Ascending aorta (tissue), 2 donors: ENCODE measurements around the gene BZW1. TPM values are rescaled to one million over a fixed set of nuclear protein-coding genes. Genes with fewer than 3 reads are reported as not detected.

Experiments
- DNase-seq, 2 donors: peaks; one replicate each; pipeline ENCODE4 v3.0.0-alpha.2; 2019; ENCODE audit warnings: low spot score in 2 of 2
- H3K27ac ChIP-seq, 2 donors: fragments of 200-600 bp; sonication (generic); one replicate each; pipeline ENCODE4 v1.5.1; 2016 to 2017; ENCODE audit warnings: mild to moderate bottlenecking in 1 of 2
- H3K27me3 ChIP-seq: fragments of 200-600 bp; sonication (generic); one replicate; pipeline ENCODE4 v1.5.1; 2017
- H3K36me3 ChIP-seq, 2 donors: fragments of 200-600 bp; sonication (generic); one replicate each; pipeline ENCODE4 v1.5.1; 2016
- H3K4me1 ChIP-seq, 2 donors: fragments of 200-600 bp; sonication (generic); one replicate each; pipeline ENCODE4 v1.5.1; 2016 to 2017; ENCODE audit warnings: mild to moderate bottlenecking in 1 of 2
- H3K4me3 ChIP-seq, 2 donors: fragments of 200-600 bp; sonication (generic); one replicate each; pipeline ENCODE4 v1.5.1; 2016 to 2017; ENCODE audit warnings: mild to moderate bottlenecking in 1 of 2
- H3K9me3 ChIP-seq, 2 donors: fragments of 200-600 bp; sonication (generic); one replicate each; pipeline ENCODE4 v1.5.1; 2016
- intact Hi-C: fragments of 100-400 bp; cut with DNase I; formaldehyde crosslinking; loops from one replicate; pipeline ENCODE4 v1.15.1; 2023
- total RNA-seq: library from RNA; depleted of rRNA; stranded (reverse); fragments of >200 nt; gene quantifications from one replicate; pipeline ENCODE4 v1.1.0, GENCODE V29; 2016
- TF ChIP-seq, protein P1 (sequence below), 3 experiments: fragments of 200-600 bp in 2 of 3; fragments of 450-650 bp in 1 of 3; sonication (generic) in 2 of 3; IDR thresholded peaks; one replicate each; pipeline ENCODE4 v1.5.1; 2016 to 2019; ENCODE audit warnings: antibody characterized with exemption in 3 of 3, mild to moderate bottlenecking in 1 of 3, moderate library complexity in 1 of 3

The BZW1 gene
- total RNA-seq, 1 donor from 2014 or later = 85.4 TPM

DNA sequence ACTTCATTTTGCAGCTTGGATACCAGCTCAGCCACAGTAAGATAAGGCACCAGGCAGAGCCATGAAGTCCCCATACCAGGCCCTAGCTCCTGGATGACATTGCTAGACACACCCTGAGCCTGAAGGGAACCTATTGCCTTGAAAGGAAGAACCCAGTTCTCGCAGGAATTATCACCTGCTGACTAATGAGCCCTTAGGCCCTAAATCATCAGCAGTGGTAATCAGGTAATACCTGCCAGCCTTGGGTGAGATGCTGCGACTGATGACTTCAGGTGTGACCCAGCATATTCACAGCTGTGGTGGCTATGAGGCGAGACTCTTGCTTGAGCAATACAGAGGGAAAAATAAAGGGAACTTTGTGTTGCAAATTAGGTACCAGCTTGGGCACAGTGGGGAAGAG is 27.8 kb downstream of the BZW1 start:
- no peak for DNase-seq
- peaks cover 0 to 6% of the 10 kb centered on the region in 2 donors for H3K9me3 ChIP-seq
- intact Hi-C loops = no loop called here
- TF ChIP-seq, protein P1, sequence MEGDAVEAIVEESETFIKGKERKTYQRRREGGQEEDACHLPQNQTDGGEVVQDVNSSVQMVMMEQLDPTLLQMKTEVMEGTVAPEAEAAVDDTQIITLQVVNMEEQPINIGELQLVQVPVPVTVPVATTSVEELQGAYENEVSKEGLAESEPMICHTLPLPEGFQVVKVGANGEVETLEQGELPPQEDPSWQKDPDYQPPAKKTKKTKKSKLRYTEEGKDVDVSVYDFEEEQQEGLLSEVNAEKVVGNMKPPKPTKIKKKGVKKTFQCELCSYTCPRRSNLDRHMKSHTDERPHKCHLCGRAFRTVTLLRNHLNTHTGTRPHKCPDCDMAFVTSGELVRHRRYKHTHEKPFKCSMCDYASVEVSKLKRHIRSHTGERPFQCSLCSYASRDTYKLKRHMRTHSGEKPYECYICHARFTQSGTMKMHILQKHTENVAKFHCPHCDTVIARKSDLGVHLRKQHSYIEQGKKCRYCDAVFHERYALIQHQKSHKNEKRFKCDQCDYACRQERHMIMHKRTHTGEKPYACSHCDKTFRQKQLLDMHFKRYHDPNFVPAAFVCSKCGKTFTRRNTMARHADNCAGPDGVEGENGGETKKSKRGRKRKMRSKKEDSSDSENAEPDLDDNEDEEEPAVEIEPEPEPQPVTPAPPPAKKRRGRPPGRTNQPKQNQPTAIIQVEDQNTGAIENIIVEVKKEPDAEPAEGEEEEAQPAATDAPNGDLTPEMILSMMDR (IDR thresholded peaks at IDR 0.05) = no peak
- H3K4me1 ChIP-seq = no peaks in the 10 kb centered on the region
- H3K4me3 ChIP-seq = no peak overlapping the region
- H3K36me3 ChIP-seq = no peaks in the 10 kb centered on the region
- no peaks in the 10 kb centered on the region for H3K27me3 ChIP-seq
- H3K27ac ChIP-seq = no peak overlapping the region

DNA sequence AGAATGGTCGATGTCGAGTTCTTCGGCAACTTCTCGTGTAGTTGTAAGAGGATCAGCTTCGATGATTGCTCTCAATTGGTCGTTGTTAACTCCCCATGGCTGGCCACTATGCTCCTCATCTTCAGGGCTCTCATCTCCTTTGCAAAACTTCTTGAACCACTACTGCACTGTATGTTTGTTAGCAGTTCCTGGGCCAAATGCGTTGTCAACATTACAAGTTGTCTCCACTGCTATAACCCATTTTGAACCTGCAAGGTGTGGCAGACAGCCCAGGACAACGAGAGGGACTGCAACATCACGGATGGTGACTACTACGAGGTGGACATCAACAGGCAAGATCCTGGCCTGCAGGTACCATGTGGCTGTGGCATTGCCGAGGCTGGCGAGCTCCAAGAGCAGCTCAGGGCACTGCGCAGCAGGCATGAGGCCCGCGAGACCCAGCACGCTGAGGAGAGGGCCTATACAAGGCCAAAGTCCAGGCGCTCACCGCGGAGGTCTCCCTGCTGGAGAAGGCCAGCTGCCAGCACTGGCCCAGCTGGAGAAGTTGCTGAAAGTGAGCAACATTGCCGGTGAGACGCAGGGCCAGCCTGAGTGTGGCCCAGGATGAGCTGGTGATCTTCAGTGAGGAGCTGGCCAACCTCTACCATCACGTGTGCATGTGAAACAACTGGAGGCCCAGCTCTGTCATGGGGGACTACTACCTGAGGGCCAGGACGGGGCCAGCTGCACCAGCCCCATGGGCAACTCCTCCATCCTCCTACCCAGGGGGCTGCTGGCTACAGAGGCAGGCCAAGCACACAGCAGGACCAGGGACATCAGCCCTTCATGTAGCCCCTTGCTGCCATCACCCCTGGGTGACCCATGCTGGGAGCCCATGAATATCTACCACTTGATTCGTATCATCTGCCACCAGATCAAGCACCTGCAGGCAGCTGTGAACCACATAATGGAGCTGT is 32.6 kb downstream of the BZW1 start:
- H3K27ac ChIP-seq = no peak overlapping the region
- TF ChIP-seq, protein P1 (IDR thresholded peaks at IDR 0.05) = no peak

DNA sequence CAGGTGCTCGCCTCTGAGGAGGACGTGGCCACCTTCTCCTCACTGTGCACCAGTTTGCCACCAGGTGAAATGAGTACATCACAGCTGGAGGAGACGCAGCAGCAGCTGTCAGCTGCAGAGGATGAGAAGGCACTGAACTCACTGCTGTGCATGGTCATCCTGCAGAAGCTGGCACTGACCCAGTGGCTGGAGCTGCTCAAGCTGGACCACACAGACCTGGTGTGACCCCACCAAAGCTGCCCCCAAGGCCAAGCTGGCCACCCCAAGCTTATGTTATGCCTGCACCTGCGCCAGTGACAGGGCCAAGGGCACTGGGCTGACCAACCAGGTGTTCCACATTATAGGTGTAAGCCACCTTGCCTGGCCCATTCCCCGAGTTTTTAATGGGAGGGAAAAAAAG is 33.5 kb downstream of the BZW1 start:
- intact Hi-C loops = no loop called here
- no peaks in the 10 kb centered on the region for H3K27me3 ChIP-seq
- no peak overlapping the region for H3K27ac ChIP-seq
- H3K4me1 ChIP-seq = no peaks in the 10 kb centered on the region
- peaks cover 0 to under 1% of the 10 kb centered on the region in 2 donors for H3K36me3 ChIP-seq
- H3K4me3 ChIP-seq = no peak overlapping the region
- no peaks in the 10 kb centered on the region for H3K9me3 ChIP-seq
- TF ChIP-seq, protein P1 (IDR thresholded peaks at IDR 0.05) = no peak
- DNase-seq = no peak

More for the DNA sequence above, 32.6 kb downstream of the BZW1 start:
- intact Hi-C loops = no loop called here
- H3K4me3 ChIP-seq = no peak overlapping the region
- no peak for DNase-seq
- H3K9me3 ChIP-seq = no peaks in the 10 kb centered on the region
- H3K36me3 ChIP-seq = no peaks in the 10 kb centered on the region
- no peaks in the 10 kb centered on the region for H3K4me1 ChIP-seq
- H3K27me3 ChIP-seq = no peaks in the 10 kb centered on the region

DNA sequence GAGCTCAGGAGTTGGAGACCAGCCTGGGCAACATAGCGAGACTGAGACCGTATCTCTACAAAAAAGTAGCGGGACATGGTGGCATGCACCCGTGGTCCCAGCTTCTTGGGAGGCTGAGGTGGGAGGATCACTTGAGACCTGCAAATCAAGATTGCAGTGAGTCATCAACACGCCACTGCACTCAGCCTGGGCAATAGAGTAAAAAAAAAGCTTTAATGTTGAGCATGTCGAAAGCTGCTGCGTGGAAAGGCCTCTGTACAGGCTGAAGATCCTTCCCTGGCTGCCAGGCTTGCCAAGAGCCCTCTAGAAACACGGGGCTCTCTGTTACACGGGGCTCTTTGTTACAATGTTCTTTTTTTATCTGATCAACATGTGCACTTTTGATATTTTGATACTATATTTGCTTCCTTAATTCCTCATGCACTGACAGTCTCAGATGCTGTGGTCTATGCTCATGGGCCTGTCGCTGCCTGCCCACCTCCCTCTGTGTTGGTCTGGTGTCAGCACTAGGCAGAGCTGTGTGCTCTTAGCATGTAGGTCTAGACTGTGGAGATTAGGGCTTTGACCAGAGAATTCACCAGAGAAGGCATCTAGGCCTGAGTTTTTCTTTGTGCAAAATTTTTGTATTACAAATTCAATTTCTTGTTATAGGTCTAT is 34.1 kb downstream of the BZW1 start:
- H3K27me3 ChIP-seq = no peaks in the 10 kb centered on the region
- H3K27ac ChIP-seq = no peak overlapping the region
- intact Hi-C loops = no loop called here
- no peak overlapping the region for H3K4me3 ChIP-seq
- H3K9me3 ChIP-seq = no peaks in the 10 kb centered on the region
- TF ChIP-seq, protein P1 (IDR thresholded peaks at IDR 0.05) = no peak
- peaks cover 0 to 6% of the 10 kb centered on the region in 2 donors for H3K36me3 ChIP-seq
- H3K4me1 ChIP-seq = no peaks in the 10 kb centered on the region
- DNase-seq = no peak

DNA sequence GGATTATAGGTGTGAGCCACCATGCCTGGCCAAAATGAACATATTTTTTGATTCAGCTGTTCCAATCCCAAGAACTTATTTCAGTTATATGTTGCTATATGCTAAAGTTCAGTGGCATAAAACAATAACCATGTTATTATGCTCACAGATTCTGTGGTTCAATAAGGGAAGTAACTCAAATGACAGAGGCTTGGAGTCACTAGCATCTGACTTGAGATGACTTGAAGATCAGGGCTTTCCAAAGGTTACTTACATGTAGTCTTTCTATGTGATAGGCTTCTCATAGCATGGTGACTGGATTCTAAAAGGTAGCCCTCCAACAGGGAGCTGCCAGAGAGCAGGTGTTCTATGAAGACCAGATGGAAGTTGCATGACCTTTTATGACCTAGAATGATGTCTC is 35.6 kb downstream of the BZW1 start:
- DNase-seq = no peak
- H3K9me3 ChIP-seq = no peaks in the 10 kb centered on the region
- TF ChIP-seq, protein P1 (IDR thresholded peaks at IDR 0.05) = no peak

More for the DNA sequence above, 35.6 kb downstream of the BZW1 start:
- Histone ChIP-seq H3K4me1 (no peaks in the 10 kb centered on the region), H3K36me3 (peaks cover 14 to 21% of the 10 kb centered on the region in 2 donors), H3K27me3 (no peaks in the 10 kb centered on the region), H3K27ac (no peak overlapping the region), H3K4me3 (no peak overlapping the region)
- intact Hi-C loops = no loop called here
